HEK293T (cell line): Measurements from ENCODE around the gene DDA1.
A peak's percentile ranks its signal among the peaks of the same experiment; 100 is the strongest.

Source experiments
- CTCF ChIA-PET: fragments of 350-600 bp; formaldehyde crosslinking; extraction: SDS; loops from one replicate; lab custom pipeline; 2021; ENCODE audit warnings: antibody characterized with exemption, inconsistent platforms; lab: Yijun Ruan, JAX
- POLR2A ChIA-PET: fragments of 350-600 bp; formaldehyde crosslinking; extraction: SDS; loops from one replicate; lab custom pipeline; 2020; ENCODE audit warnings: antibody characterized with exemption, inconsistent platforms; lab: Yijun Ruan, JAX
- DNase-seq: peaks from one replicate; pipeline ENCODE4 v3.0.0; 2012; ENCODE audit warnings: mixed read lengths; ENCODE audit errors: extremely low spot score
- ARNT ChIP-seq: fragments of 450-650 bp; IDR thresholded peaks from 2 replicates; pipeline ENCODE4 v1.6.1; 2017; ENCODE audit warnings: mild to moderate bottlenecking
- BHLHE40 ChIP-seq: fragments of 450-650 bp; IDR thresholded peaks from 2 replicates; pipeline ENCODE4 v1.6.1; 2016; ENCODE audit warnings: mild to moderate bottlenecking, moderate library complexity, borderline replicate concordance
- CTBP1 ChIP-seq: fragments of 450-650 bp; IDR thresholded peaks from 2 replicates; pipeline ENCODE4 v1.6.1; 2016; ENCODE audit warnings: borderline replicate concordance
- ELF4 ChIP-seq: fragments of 450-650 bp; IDR thresholded peaks from 2 replicates; pipeline ENCODE4 v1.6.1; 2017; ENCODE audit warnings: antibody characterized with exemption
- FOXA1 ChIP-seq: fragments of 450-650 bp; IDR thresholded peaks from 2 replicates; pipeline ENCODE4 v1.6.1; 2016; ENCODE audit warnings: mild to moderate bottlenecking
- FOXK2 ChIP-seq: fragments of 450-650 bp; IDR thresholded peaks from 2 replicates; pipeline ENCODE4 v1.6.1; 2016; ENCODE audit warnings: mild to moderate bottlenecking
- FOXM1 ChIP-seq: fragments of 450-650 bp; IDR thresholded peaks from 2 replicates; pipeline ENCODE4 v1.6.1; 2017; ENCODE audit warnings: mild to moderate bottlenecking, borderline replicate concordance
- HDGF ChIP-seq: fragments of 450-650 bp; IDR thresholded peaks from 2 replicates; pipeline ENCODE4 v1.6.1; 2017; ENCODE audit warnings: antibody characterized with exemption, borderline replicate concordance
- L3MBTL2 ChIP-seq: fragments of 450-650 bp; conservative IDR thresholded peaks from 2 replicates; pipeline ENCODE4 v1.6.1; 2016; ENCODE audit warnings: mild to moderate bottlenecking
- LEF1 ChIP-seq: fragments of 450-650 bp; IDR thresholded peaks from 2 replicates; pipeline ENCODE4 v1.6.1; 2017; ENCODE audit warnings: mild to moderate bottlenecking, borderline replicate concordance
- NFRKB ChIP-seq: fragments of 450-650 bp; IDR thresholded peaks from 2 replicates; pipeline ENCODE4 v1.6.1; 2016; ENCODE audit warnings: mild to moderate bottlenecking, moderate library complexity
- SP1 ChIP-seq: fragments of 450-650 bp; IDR thresholded peaks from 2 replicates; pipeline ENCODE4 v1.6.1; 2017
- SUZ12 ChIP-seq: fragments of 450-650 bp; IDR thresholded peaks from 2 replicates; pipeline ENCODE4 v1.6.1; 2016; ENCODE audit warnings: mild to moderate bottlenecking
- TARDBP ChIP-seq: fragments of 450-650 bp; IDR thresholded peaks from 2 replicates; pipeline ENCODE4 v1.6.1; 2016
- ZNF384 ChIP-seq: fragments of 450-650 bp; IDR thresholded peaks from 2 replicates; pipeline ENCODE4 v1.6.1; 2016
- TF ChIP-seq, protein P1 (sequence below): fragments of 450-650 bp; IDR thresholded peaks from 2 replicates; pipeline ENCODE4 v1.6.1; 2016

DDA1 gene

GRCh38 chr19:17348700-17349099, 39.3 kb downstream of the DDA1 start:
- no peak for TF ChIP-seq CTBP1
- no peak for TF ChIP-seq HDGF
- no peak for TF ChIP-seq SUZ12
- TF ChIP-seq ELF4, result no peak
- TF ChIP-seq LEF1, result no peak
- no peak for TF ChIP-seq NFRKB
- TF ChIP-seq BHLHE40, result no peak
- TF ChIP-seq TARDBP, result no peak
- no peak for TF ChIP-seq L3MBTL2
- no peak for TF ChIP-seq SP1
- no peak for TF ChIP-seq ARNT
- no peak for TF ChIP-seq FOXK2
- no peak for TF ChIP-seq FOXA1
- TF ChIP-seq, protein P1, sequence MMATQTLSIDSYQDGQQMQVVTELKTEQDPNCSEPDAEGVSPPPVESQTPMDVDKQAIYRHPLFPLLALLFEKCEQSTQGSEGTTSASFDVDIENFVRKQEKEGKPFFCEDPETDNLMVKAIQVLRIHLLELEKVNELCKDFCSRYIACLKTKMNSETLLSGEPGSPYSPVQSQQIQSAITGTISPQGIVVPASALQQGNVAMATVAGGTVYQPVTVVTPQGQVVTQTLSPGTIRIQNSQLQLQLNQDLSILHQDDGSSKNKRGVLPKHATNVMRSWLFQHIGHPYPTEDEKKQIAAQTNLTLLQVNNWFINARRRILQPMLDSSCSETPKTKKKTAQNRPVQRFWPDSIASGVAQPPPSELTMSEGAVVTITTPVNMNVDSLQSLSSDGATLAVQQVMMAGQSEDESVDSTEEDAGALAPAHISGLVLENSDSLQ, result no peak
- no peak for TF ChIP-seq ZNF384
- no peak for TF ChIP-seq FOXM1
- DNase-seq, result peak; percentile 27
- POLR2A ChIA-PET, result no interaction called here
- CTCF ChIA-PET, result interaction anchor here (1.0 kb wide), 1 partner anchor 38 kb away, joined by 3 read pairs; no protein-coding TSS in a partner anchor

GRCh38 chr19:17351815-17352435, 42.6 kb downstream of the DDA1 start:
- TF ChIP-seq L3MBTL2 (no peak), BHLHE40 (no peak), TARDBP (peak; percentile 68), SUZ12 (no peak), FOXM1 (no peak), ZNF384 (no peak)
- ChIA-PET CTCF (no interaction called here), POLR2A (interaction anchor here (0.5 kb wide), 1 partner anchor 68 kb away, joined by 3 read pairs; the partner anchor contains the start of gene MVB12A)
- DNase-seq, result no peak

GRCh38 chr19:17352608-17353280, 43.4 kb downstream of the DDA1 start:
- CTCF ChIA-PET, result no interaction called here
- POLR2A ChIA-PET, result no interaction called here
- DNase-seq, result no peak
- TF ChIP-seq SP1 (no peak), ZNF384 (no peak), TARDBP (no peak), CTBP1 (no peak), SUZ12 (no peak), BHLHE40 (no peak), L3MBTL2 (no peak)
- TF ChIP-seq, protein P1, result no peak

DNA sequence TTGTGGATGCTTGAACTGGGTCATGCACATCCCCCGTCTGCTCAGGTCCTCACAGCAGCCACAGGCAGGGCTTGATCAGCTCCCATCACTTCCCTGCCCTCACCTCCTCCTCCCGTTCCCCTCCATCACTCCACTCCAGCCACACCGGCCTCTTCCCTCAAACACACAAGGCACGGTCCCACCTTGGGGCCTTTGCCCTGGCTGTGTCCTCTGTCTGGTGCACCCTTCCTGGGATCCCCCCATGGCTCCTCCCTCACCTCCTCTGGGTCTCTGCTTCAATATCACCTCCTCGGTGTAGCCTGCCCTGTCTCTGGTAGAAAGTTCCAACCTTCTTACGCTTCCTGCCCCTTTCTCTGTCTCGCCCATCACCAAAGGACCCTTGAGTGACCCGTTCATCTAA, 44.0 kb downstream of the DDA1 start:
- ChIA-PET CTCF (no interaction called here), POLR2A (no interaction called here)

DNA sequence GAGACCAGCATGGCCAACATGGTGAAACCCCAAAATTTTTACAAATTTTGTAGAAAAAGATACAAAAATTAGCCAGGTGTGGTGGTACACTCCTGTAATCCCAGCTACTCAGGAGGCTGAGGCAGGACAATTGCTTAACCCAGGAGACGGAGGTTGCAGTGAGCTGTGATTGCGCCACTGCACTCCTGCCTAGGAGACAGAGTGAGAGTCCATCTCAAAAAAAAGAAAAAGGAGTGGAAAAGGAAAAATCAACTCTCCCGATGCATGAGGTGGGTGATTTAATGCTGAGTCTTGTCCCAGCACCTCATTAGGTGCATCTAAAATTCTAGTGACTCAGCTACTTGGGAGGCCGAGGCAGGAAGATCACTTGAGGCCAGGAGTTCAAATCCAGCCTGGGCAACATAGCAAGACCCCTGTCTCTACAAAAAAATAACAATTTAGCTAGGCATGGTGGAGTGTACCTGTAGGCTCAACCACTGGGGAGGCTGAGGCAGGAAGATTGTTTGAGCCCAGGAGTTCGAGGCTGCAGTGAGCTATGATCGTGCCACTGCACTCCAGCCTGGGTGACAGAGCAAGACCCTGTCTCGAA, 47.8 kb downstream of the DDA1 start:
- TF ChIP-seq FOXM1, result no peak
- no peak for TF ChIP-seq SUZ12
- TF ChIP-seq L3MBTL2, result no peak
- no peak for TF ChIP-seq SP1
- no peak for TF ChIP-seq CTBP1
- TF ChIP-seq ARNT, result no peak
- no peak for TF ChIP-seq HDGF
- TF ChIP-seq BHLHE40, result no peak
- TF ChIP-seq, protein P1, result no peak
- no peak for TF ChIP-seq FOXK2
- no peak for TF ChIP-seq TARDBP
- no peak for TF ChIP-seq NFRKB
- TF ChIP-seq LEF1, result no peak
- no peak for TF ChIP-seq ZNF384
- TF ChIP-seq ELF4, result no peak
- no peak for TF ChIP-seq FOXA1
- CTCF ChIA-PET, result interaction anchor here (0.7 kb wide), 1 partner anchor 131 kb away, joined by 3 read pairs; no protein-coding TSS in a partner anchor
- POLR2A ChIA-PET, result no interaction called here
- no peak for DNase-seq

More for the DNA sequence above, 44.0 kb downstream of the DDA1 start:
- DNase-seq, result no peak
- TF ChIP-seq FOXA1, result no peak
- no peak for TF ChIP-seq LEF1
- TF ChIP-seq ELF4, result no peak
- no peak for TF ChIP-seq HDGF
- no peak for TF ChIP-seq FOXM1
- no peak for TF ChIP-seq ZNF384
- TF ChIP-seq ARNT, result no peak
- no peak for TF ChIP-seq NFRKB
- TF ChIP-seq TARDBP, result no peak
- no peak for TF ChIP-seq FOXK2
- no peak for TF ChIP-seq CTBP1
- TF ChIP-seq, protein P1, result no peak
- no peak for TF ChIP-seq L3MBTL2
- TF ChIP-seq BHLHE40, result no peak
- no peak for TF ChIP-seq SUZ12
- TF ChIP-seq SP1, result no peak
